SHP77 treated with DMSO at 0.1 percent for 48 hours (cell line): Measurements from ENCODE around the gene SLC2A6.
A peak's percentile ranks its signal among the peaks of the same experiment; 100 is the strongest.

Experiments
- DNase-seq: peaks from one replicate; lab custom pipeline; 2025; lab: John Stamatoyannopoulos, UW

SLC2A6 gene

GRCh38 chr9:133515615-133516255 lies 36.8 kb upstream of the SLC2A6 start:
- no peak for DNase-seq

- DNase-seq: no peak
Measured at GRCh38 chr9:133515240-133515610, 36.3 kb upstream of the SLC2A6 start.

- peak; percentile 23 for DNase-seq
Measured at GRCh38 chr9:133514460-133515239, 35.8 kb upstream of the SLC2A6 start.

- no peak for DNase-seq
Measured at GRCh38 chr9:133513214-133514100, 34.6 kb upstream of the SLC2A6 start.

GRCh38 chr9:133512253-133513213 lies 33.6 kb upstream of the SLC2A6 start:
- no peak for DNase-seq

- DNase-seq: no peak
Measured at GRCh38 chr9:133511607-133512006, 32.7 kb upstream of the SLC2A6 start.

- no peak for DNase-seq
Measured at GRCh38 chr9:133510926-133511505, 32.1 kb upstream of the SLC2A6 start.

GRCh38 chr9:133509179-133510083 lies 30.5 kb upstream of the SLC2A6 start:
- DNase-seq: peak; percentile 91

- DNase-seq: no peak
Measured at GRCh38 chr9:133508046-133508445, 29.1 kb upstream of the SLC2A6 start.

GRCh38 chr9:133507246-133507965 lies 28.5 kb upstream of the SLC2A6 start:
- no peak for DNase-seq

- peak; percentile 57 for DNase-seq
Measured at GRCh38 chr9:133506653-133507038, 27.7 kb upstream of the SLC2A6 start.

- no peak for DNase-seq
Measured at GRCh38 chr9:133505901-133506652, 27.2 kb upstream of the SLC2A6 start.

GRCh38 chr9:133505186-133505830 lies 26.4 kb upstream of the SLC2A6 start:
- no peak for DNase-seq

- DNase-seq: no peak
Measured at GRCh38 chr9:133502112-133502511, 23.2 kb upstream of the SLC2A6 start.

- no peak for DNase-seq
Measured at GRCh38 chr9:133499892-133500270, 21.0 kb upstream of the SLC2A6 start.

GRCh38 chr9:133499132-133499891 lies 20.4 kb upstream of the SLC2A6 start:
- DNase-seq: no peak
